Esophagus squamous epithelium (tissue), 4 donors: ENCODE data around the gene WASHC2C.
"Not testable (repeated sequence)": the region's sequence is repeated elsewhere in the genome, so short reads cannot be mapped to it uniquely, and the experiment has no call there.

Experiments used
- POLR2A ChIP-seq, 4 donors: fragments of 450-650 bp; IDR thresholded peaks; one replicate each; pipeline ENCODE4 v1.6.1; 2017; ENCODE audit warnings: antibody characterized with exemption in 4 of 4, mild to moderate bottlenecking in 4 of 4, moderate library complexity in 3 of 4
- TF ChIP-seq, protein P1 (sequence below), 6 experiments: fragments of 450-650 bp in 4 of 6; fragments of 200-600 bp in 2 of 6; sonication (generic) in 2 of 6; IDR thresholded peaks; one replicate each; pipeline ENCODE4 v1.5.1; 2016 to 2019; ENCODE audit warnings: antibody characterized with exemption in 6 of 6, mild to moderate bottlenecking in 4 of 6, moderate library complexity in 4 of 6

DNA sequence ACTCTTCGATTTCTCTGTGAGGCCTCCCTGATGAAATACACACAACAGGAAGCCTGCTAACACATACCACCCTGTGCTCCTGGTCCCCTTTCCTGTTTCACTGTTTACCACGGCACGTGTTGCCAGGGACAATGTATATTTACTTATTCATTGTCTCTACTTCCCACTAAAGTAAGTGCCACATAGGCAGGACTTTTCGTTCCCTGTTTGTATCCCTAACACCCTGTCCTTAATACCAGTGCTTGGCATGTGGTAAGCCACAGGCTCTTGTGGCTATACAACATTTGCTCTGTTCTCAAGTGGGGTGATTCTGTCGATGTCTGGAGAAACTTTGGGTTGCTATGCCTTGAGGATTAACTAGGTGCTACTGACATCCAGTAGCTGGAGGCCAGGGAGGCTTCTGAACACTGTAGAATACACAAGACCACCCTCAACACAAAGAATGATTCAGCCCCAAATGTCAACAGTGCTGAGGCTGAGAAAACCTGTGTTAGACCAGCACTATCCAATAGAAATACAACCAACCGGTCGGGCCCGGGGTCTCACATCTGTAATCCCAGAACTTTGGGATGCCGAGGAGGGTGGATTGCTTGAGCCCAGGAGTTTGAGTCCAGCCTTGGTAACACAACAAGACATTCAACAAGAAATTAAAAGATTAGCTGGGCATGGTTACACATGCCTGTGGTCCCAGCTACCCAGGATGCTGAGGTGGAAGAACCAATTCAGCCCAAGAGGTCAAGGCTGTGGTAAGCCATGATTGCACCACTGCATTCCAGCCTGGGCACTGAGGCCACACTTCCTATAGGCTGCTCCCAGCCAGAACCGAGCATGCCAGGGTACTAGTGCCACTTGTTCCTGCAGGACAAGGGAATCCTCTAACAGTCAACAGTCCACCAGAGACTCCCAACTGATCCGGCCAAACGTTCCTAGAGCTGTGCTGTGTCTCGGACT, 76.3 kb downstream of the WASHC2C start:
- TF ChIP-seq, protein P1, sequence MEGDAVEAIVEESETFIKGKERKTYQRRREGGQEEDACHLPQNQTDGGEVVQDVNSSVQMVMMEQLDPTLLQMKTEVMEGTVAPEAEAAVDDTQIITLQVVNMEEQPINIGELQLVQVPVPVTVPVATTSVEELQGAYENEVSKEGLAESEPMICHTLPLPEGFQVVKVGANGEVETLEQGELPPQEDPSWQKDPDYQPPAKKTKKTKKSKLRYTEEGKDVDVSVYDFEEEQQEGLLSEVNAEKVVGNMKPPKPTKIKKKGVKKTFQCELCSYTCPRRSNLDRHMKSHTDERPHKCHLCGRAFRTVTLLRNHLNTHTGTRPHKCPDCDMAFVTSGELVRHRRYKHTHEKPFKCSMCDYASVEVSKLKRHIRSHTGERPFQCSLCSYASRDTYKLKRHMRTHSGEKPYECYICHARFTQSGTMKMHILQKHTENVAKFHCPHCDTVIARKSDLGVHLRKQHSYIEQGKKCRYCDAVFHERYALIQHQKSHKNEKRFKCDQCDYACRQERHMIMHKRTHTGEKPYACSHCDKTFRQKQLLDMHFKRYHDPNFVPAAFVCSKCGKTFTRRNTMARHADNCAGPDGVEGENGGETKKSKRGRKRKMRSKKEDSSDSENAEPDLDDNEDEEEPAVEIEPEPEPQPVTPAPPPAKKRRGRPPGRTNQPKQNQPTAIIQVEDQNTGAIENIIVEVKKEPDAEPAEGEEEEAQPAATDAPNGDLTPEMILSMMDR (IDR thresholded peaks at IDR 0.05): not testable (repeated sequence)
- not testable (repeated sequence) for TF ChIP-seq POLR2A (IDR thresholded peaks at IDR 0.05)
